Measurements from ENCODE around the gene TMEM125. TPM values are rescaled to one million over a fixed set of nuclear protein-coding genes. Genes with fewer than 3 reads are reported as not detected.

Gene TMEM125
- total and polyA plus RNA-seq, 2 experiments from 2014 or later: 28.7 to 43.1 TPM

DNA sequence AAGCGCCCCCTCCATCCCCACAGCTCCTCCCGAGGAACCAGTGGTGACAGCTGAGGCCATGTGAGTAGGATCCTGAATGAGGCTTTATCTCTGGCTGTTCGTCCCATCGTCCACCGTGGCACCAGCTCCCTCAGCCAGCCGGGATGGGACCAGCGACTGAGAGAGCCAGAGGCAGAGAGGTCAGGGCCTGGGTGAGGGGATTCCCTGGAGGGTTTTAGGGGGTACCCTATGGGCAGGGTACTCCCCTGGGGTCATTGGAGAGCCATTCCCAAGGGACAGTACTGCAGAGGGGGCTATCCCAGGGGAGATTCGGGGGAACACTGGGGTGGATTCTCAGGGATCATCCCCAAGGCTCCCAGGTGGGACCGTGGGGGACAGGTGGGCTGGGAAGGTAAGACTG, 2.4 kb downstream of the TMEM125 start:
- Histone ChIP-seq H3K36me3 (replicated peaks; ENCODE audit: insufficient read depth, low read depth) (no peaks in the 10 kb centered on the region), H3K4me3 (no peak overlapping the region), H3K79me2 (peaks cover 5% of the 10 kb centered on the region), H3K27ac (no peak overlapping the region), H3K4me1 (ENCODE audit: insufficient read depth) (peaks cover 22% of the 10 kb centered on the region), H2AFZ (no peak overlapping the region), H3K27me3 (no peaks in the 10 kb centered on the region), H4K20me1 (ENCODE audit: insufficient read depth, poor library complexity, severe bottlenecking) (no peaks in the 10 kb centered on the region), H3K4me2 (no peak overlapping the region), H3K9me3 (ENCODE audit: low read depth) (no peaks in the 10 kb centered on the region), H3K9me2 (replicated peaks; ENCODE audit: insufficient read depth) (no peaks in the 10 kb centered on the region)
- no peak for DNase-seq (ENCODE audit: low spot score)
- 77% methylated on average over 9 of the region's 9 CpGs for WGBS (ENCODE audit: low lambda C conversion rate, missing lambda C conversion rate)
- TF ChIP-seq EZH2 (IDR thresholded peaks at IDR 0.05; ENCODE audit: borderline replicate concordance): no peak
- no peak for TF ChIP-seq EZH2phosphoT487 (IDR thresholded peaks at IDR 0.05; ENCODE audit: low read depth, severe bottlenecking, unreplicated experiment)
- TF ChIP-seq, protein P1, sequence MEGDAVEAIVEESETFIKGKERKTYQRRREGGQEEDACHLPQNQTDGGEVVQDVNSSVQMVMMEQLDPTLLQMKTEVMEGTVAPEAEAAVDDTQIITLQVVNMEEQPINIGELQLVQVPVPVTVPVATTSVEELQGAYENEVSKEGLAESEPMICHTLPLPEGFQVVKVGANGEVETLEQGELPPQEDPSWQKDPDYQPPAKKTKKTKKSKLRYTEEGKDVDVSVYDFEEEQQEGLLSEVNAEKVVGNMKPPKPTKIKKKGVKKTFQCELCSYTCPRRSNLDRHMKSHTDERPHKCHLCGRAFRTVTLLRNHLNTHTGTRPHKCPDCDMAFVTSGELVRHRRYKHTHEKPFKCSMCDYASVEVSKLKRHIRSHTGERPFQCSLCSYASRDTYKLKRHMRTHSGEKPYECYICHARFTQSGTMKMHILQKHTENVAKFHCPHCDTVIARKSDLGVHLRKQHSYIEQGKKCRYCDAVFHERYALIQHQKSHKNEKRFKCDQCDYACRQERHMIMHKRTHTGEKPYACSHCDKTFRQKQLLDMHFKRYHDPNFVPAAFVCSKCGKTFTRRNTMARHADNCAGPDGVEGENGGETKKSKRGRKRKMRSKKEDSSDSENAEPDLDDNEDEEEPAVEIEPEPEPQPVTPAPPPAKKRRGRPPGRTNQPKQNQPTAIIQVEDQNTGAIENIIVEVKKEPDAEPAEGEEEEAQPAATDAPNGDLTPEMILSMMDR (IDR thresholded peaks at IDR 0.05; ENCODE audit: poor library complexity): no peak

DNA sequence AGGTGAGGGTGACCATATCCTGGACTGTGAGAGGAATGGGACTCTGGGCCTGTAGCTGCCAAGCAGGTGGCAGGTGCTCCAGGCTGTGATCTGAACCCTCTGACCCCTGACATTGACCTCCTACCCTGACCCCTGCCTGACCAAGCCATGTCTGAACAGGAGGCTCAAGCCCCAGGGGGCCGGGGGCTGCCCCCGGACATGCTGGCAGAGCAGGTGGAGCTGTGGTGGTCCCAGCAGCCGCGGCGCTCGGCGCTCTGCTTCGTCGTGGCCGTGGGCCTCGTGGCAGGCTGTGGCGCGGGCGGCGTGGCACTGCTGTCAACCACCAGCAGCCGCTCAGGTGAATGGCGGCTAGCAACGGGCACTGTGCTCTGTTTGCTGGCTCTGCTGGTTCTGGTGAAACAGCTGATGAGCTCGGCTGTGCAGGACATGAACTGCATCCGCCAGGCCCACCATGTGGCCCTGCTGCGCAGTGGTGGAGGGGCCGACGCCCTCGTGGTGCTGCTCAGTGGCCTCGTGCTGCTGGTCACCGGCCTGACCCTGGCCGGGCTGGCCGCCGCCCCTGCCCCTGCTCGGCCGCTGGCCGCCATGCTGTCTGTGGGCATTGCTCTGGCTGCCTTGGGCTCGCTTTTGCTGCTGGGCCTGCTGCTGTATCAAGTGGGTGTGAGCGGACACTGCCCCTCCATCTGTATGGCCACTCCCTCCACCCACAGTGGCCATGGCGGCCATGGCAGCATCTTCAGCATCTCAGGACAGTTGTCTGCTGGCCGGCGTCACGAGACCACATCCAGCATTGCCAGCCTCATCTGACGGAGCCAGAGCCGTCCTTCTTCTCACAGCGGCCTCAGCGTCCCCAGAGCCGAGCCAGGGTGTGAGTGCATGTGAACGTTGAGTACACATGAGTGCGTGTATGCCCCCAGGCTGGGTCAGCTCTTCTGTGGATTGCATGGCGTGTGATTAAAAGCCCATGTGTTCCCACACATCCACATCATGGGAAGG, 3.1 kb downstream of the TMEM125 start:
- Histone ChIP-seq H3K4me1 (ENCODE audit: insufficient read depth) (peaks cover 27% of the 10 kb centered on the region), H3K9me3 (ENCODE audit: low read depth) (no peaks in the 10 kb centered on the region), H2AFZ (no peak overlapping the region), H3K36me3 (replicated peaks; ENCODE audit: insufficient read depth, low read depth) (no peaks in the 10 kb centered on the region), H3K9me2 (replicated peaks; ENCODE audit: insufficient read depth) (no peaks in the 10 kb centered on the region), H4K20me1 (ENCODE audit: insufficient read depth, poor library complexity, severe bottlenecking) (no peaks in the 10 kb centered on the region), H3K27ac (no peak overlapping the region), H3K4me3 (no peak overlapping the region), H3K79me2 (peaks cover 5% of the 10 kb centered on the region), H3K4me2 (no peak overlapping the region), H3K27me3 (no peaks in the 10 kb centered on the region)
- DNase-seq (ENCODE audit: low spot score): no peak
- TF ChIP-seq, protein P1 (IDR thresholded peaks at IDR 0.05; ENCODE audit: poor library complexity): no peak
- no peak for TF ChIP-seq EZH2 (IDR thresholded peaks at IDR 0.05; ENCODE audit: borderline replicate concordance)
- TF ChIP-seq EZH2phosphoT487 (IDR thresholded peaks at IDR 0.05; ENCODE audit: low read depth, severe bottlenecking, unreplicated experiment): no peak
- 98% methylated on average over 46 of the region's 46 CpGs for WGBS (ENCODE audit: low lambda C conversion rate, missing lambda C conversion rate)

DNA sequence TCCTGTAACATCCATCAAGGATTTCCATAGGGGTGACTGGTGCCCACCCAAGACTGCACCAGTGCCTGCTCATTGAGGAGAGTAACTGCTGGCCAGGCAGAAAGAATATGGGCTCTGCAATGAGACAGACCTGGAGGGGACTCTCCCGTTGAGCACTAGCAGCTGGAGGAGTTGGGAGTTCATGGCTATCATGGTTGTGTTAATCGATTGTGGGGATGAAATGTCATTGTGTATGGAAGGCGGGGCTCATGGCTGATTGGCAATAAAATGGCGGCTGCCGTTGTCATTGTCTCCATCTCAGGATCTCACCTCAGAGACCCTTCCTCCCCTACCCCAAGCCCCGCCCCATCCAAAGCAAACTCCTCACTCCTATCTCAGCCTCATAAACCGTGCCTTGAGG, 3.9 kb downstream of the TMEM125 start:
- no peak for DNase-seq (ENCODE audit: low spot score)
- Histone ChIP-seq H3K27me3 (no peaks in the 10 kb centered on the region), H3K9me2 (replicated peaks; ENCODE audit: insufficient read depth) (no peaks in the 10 kb centered on the region), H3K4me3 (no peak overlapping the region), H2AFZ (no peak overlapping the region), H3K4me1 (ENCODE audit: insufficient read depth) (peaks cover 27% of the 10 kb centered on the region), H3K79me2 (peaks cover 5% of the 10 kb centered on the region), H4K20me1 (ENCODE audit: insufficient read depth, poor library complexity, severe bottlenecking) (no peaks in the 10 kb centered on the region), H3K4me2 (no peak overlapping the region), H3K36me3 (replicated peaks; ENCODE audit: insufficient read depth, low read depth) (no peaks in the 10 kb centered on the region), H3K9me3 (ENCODE audit: low read depth) (no peaks in the 10 kb centered on the region), H3K27ac (peak overlapping the region; percentile 7)
- TF ChIP-seq, protein P1 (IDR thresholded peaks at IDR 0.05; ENCODE audit: poor library complexity): no peak
- TF ChIP-seq EZH2phosphoT487 (IDR thresholded peaks at IDR 0.05; ENCODE audit: low read depth, severe bottlenecking, unreplicated experiment): no peak
- no peak for TF ChIP-seq EZH2 (IDR thresholded peaks at IDR 0.05; ENCODE audit: borderline replicate concordance)
- 91% methylated on average over 7 of the region's 7 CpGs for WGBS (ENCODE audit: low lambda C conversion rate, missing lambda C conversion rate)

All from hepatocyte (in vitro differentiated cells).